ENCODE results near the gene CRYZL1. TPM values are rescaled to one million over a fixed set of nuclear protein-coding genes. Genes with fewer than 3 reads are reported as not detected.
A peak's percentile ranks its signal among the peaks of the same experiment; 100 is the strongest.
"Not testable (repeated sequence)": the region's sequence is repeated elsewhere in the genome, so short reads cannot be mapped to it uniquely, and the experiment has no call there.

Gene CRYZL1
- total RNA-seq, 4 donors from 2014 or later, result 24.4 to 47.3 (median 33.0) TPM

- Histone ChIP-seq H3K4me1 (peaks cover 0 to 15% (median 0%) of the 10 kb centered on the region in 3 donors), H3K27me3 (no peaks in the 10 kb centered on the region), H3K27ac (peak overlapping the region; percentile 69 to 95 (median 92)), H3K4me3 (peak overlapping the region; percentile 66 to 88), H3K9me3 (no peaks in the 10 kb centered on the region), H3K36me3 (peaks cover 0 to 9% of the 10 kb centered on the region in 2 donors)
- ATAC-seq, result peak; percentile 33
- 7% methylated on average over 9 of the region's 57 CpGs; no CpG with 5 or more reads in 1 of the 2 donors for WGBS, 2 donors (ENCODE audit: low coverage in 1 of 2)
- no peak for TF ChIP-seq POLR2AphosphoS5 (IDR thresholded peaks at IDR 0.05)
Measured at GRCh38 chr21:33587792-33588484, 53.6 kb downstream of the CRYZL1 start.

- TF ChIP-seq CTCF (IDR thresholded peaks at IDR 0.05) (no peak), POLR2A (IDR thresholded peaks at IDR 0.05) (no peak), POLR2AphosphoS5 (IDR thresholded peaks at IDR 0.05) (no peak), EP300 (IDR thresholded peaks at IDR 0.05) (no peak)
- H3K4me1 ChIP-seq, result peaks cover 0 to 15% (median 0%) of the 10 kb centered on the region in 3 donors
- H3K27me3 ChIP-seq, result no peaks in the 10 kb centered on the region
- H3K36me3 ChIP-seq, result peaks cover 0 to 7% of the 10 kb centered on the region in 2 donors
- no peak overlapping the region for H3K4me3 ChIP-seq
- 44 to 69% methylated on average over 3 to 4 of the region's 6 CpGs for WGBS, 2 donors (ENCODE audit: low coverage in 1 of 2)
- ATAC-seq, result no peak
- H3K27ac ChIP-seq, result no peak overlapping the region
- no peaks in the 10 kb centered on the region for H3K9me3 ChIP-seq
Measured at GRCh38 chr21:33586927-33587326, 54.6 kb downstream of the CRYZL1 start.

GRCh38 chr21:33584455-33584854 is 57.1 kb downstream of the CRYZL1 start:
- no peaks in the 10 kb centered on the region for H3K27me3 ChIP-seq
- WGBS, 2 donors (ENCODE audit: low coverage in 1 of 2), result 85 to 94% methylated on average over 3 of the region's 3 CpGs

GRCh38 chr21:33578959-33579542 is 62.5 kb downstream of the CRYZL1 start:
- H3K36me3 ChIP-seq, result peaks cover 3 to 59% of the 10 kb centered on the region in 2 donors
- ATAC-seq, result no peak
- no peak overlapping the region for H3K4me3 ChIP-seq
- TF ChIP-seq EP300 (IDR thresholded peaks at IDR 0.05), result no peak
- no peak for TF ChIP-seq POLR2AphosphoS5 (IDR thresholded peaks at IDR 0.05)
- TF ChIP-seq CTCF (IDR thresholded peaks at IDR 0.05), result no peak
- no peak for TF ChIP-seq POLR2A (IDR thresholded peaks at IDR 0.05)
- peaks cover 0 to 26% (median 3%) of the 10 kb centered on the region in 3 donors for H3K4me1 ChIP-seq
- H3K27me3 ChIP-seq, result no peaks in the 10 kb centered on the region
- peak overlapping the region in 1 of 4 donors; percentile 45 for H3K27ac ChIP-seq
- WGBS, 2 donors (ENCODE audit: low coverage in 1 of 2), result 75 to 79% methylated on average over 7 of the region's 7 CpGs
- no peaks in the 10 kb centered on the region for H3K9me3 ChIP-seq

More at GRCh38 chr21:33584455-33584854, 57.1 kb downstream of the CRYZL1 start:
- no peak for TF ChIP-seq EP300 (IDR thresholded peaks at IDR 0.05)
- no peaks in the 10 kb centered on the region for H3K9me3 ChIP-seq
- H3K4me3 ChIP-seq, result no peak overlapping the region
- H3K27ac ChIP-seq, result no peak overlapping the region
- no peak for ATAC-seq
- H3K36me3 ChIP-seq, result peaks cover 0 to 12% of the 10 kb centered on the region in 2 donors
- H3K4me1 ChIP-seq, result peaks cover 0 to 16% (median 0%) of the 10 kb centered on the region in 3 donors

- H3K9me3 ChIP-seq, result no peaks in the 10 kb centered on the region
- TF ChIP-seq CTCF (IDR thresholded peaks at IDR 0.05) (no peak), POLR2A (IDR thresholded peaks at IDR 0.05) (no peak), EP300 (IDR thresholded peaks at IDR 0.05) (no peak)
- no peaks in the 10 kb centered on the region for H3K27me3 ChIP-seq
- H3K4me3 ChIP-seq, result no peak overlapping the region
- WGBS, 2 donors (ENCODE audit: low coverage in 1 of 2), result 33 to 75% methylated on average over 2 of the region's 2 CpGs
- H3K4me1 ChIP-seq, result peaks cover 0 to 34% (median 3%) of the 10 kb centered on the region in 3 donors
- no peak overlapping the region for H3K27ac ChIP-seq
- H3K36me3 ChIP-seq, result peaks cover 3 to 67% of the 10 kb centered on the region in 2 donors
- no peak for ATAC-seq
Measured at GRCh38 chr21:33578214-33578613, 63.3 kb downstream of the CRYZL1 start.

- Histone ChIP-seq H3K27ac (peak overlapping the region in 2 of 4 donors; percentile 2 to 10), H3K36me3 (peaks cover 3 to 73% of the 10 kb centered on the region in 2 donors), H3K4me1 (peaks cover 0 to 49% (median 7%) of the 10 kb centered on the region in 3 donors)
- 30 to 40% methylated on average over 1 to 2 of the region's 2 CpGs for WGBS, 2 donors (ENCODE audit: low coverage in 1 of 2)
- not testable (repeated sequence) for H3K9me3 ChIP-seq, H3K4me3 ChIP-seq, ATAC-seq, H3K27me3 ChIP-seq
Measured at GRCh38 chr21:33576741-33577141, 64.8 kb downstream of the CRYZL1 start.

Measured in gastroesophageal sphincter (tissue), 4 donors.